IPS DF 4.7 (cell line): ENCODE measurements around the gene ADCY7.

Source experiments
- DNase-seq: peaks from one replicate; pipeline ENCODE4 v3.0.0-alpha.2; 2013; ENCODE audit warnings: low spot score; ENCODE audit errors: extremely low read depth

Gene ADCY7

GRCh38 chr16:50267651-50268050, 1.3 kb downstream of the ADCY7 start:
- no peak for DNase-seq

GRCh38 chr16:50268352-50268751, 2.0 kb downstream of the ADCY7 start:
- no peak for DNase-seq

- no peak for DNase-seq
These were observed 2.8 kb downstream of the ADCY7 start for GRCh38 chr16:50269061-50269705.

- no peak for DNase-seq
These were observed 3.6 kb downstream of the ADCY7 start for GRCh38 chr16:50269769-50270509.

- DNase-seq = no peak
These were observed 4.3 kb downstream of the ADCY7 start for GRCh38 chr16:50270510-50271147.

GRCh38 chr16:50271148-50272041, 5.0 kb downstream of the ADCY7 start:
- DNase-seq = no peak

GRCh38 chr16:50272111-50272571, 5.8 kb downstream of the ADCY7 start:
- DNase-seq = no peak

- no peak for DNase-seq
These were observed 6.5 kb downstream of the ADCY7 start for GRCh38 chr16:50272687-50273381.

GRCh38 chr16:50273382-50273690, 7.0 kb downstream of the ADCY7 start:
- no peak for DNase-seq

- no peak for DNase-seq
These were observed 7.6 kb downstream of the ADCY7 start for GRCh38 chr16:50273888-50274325.

- no peak for DNase-seq
These were observed 8.2 kb downstream of the ADCY7 start for GRCh38 chr16:50274326-50275097.

- no peak for DNase-seq
These were observed 8.7 kb downstream of the ADCY7 start for GRCh38 chr16:50275098-50275415.

GRCh38 chr16:50275428-50276325, 9.3 kb downstream of the ADCY7 start:
- no peak for DNase-seq

- no peak for DNase-seq
These were observed 9.9 kb downstream of the ADCY7 start for GRCh38 chr16:50276326-50276640.

- no peak for DNase-seq
These were observed 10.6 kb downstream of the ADCY7 start for GRCh38 chr16:50276801-50277555.

GRCh38 chr16:50278251-50278650, 11.9 kb downstream of the ADCY7 start:
- no peak for DNase-seq

- no peak for DNase-seq
These were observed 13.1 kb downstream of the ADCY7 start for GRCh38 chr16:50279504-50279865.

GRCh38 chr16:50280932-50281331, 14.6 kb downstream of the ADCY7 start:
- DNase-seq = no peak
